ENCODE measurements around the gene TP53BP2. TPM values are rescaled to one million over a fixed set of nuclear protein-coding genes. Genes with fewer than 3 reads are reported as not detected.

TP53BP2 gene
- total and polyA plus RNA-seq, 12 donors, result 5.9 to 25.3 (median 20.1) TPM

Other genes starting within 250 kb of the TP53BP2 start
- not detected for gene CAPN8, start 180.2 kb downstream of the TP53BP2 start, total RNA-seq
- under 1 TPM in 1 of 2 donors, not detected in 1; 0.10 TPM for gene CAPN8, start 180.2 kb downstream of the TP53BP2 start, polyA plus RNA-seq
- gene CAPN2, start 133.4 kb downstream of the TP53BP2 start, total RNA-seq, result 100 to 1,000 TPM in 1 of 10 donors, 10 to 100 TPM in 9; 65.6 to 104 (median 77.6) TPM
- 100 to 1,000 TPM in 1 of 2 donors, 10 to 100 TPM in 1; 62.4 to 107 TPM for gene CAPN2, start 133.4 kb downstream of the TP53BP2 start, polyA plus RNA-seq

Measured in heart right ventricle (tissue), 12 donors.